Measurements from ENCODE around the gene DCUN1D3.
"Not testable (repeated sequence)": the region's sequence is repeated elsewhere in the genome, so short reads cannot be mapped to it uniquely, and the experiment has no call there.

DCUN1D3 gene, protein sequence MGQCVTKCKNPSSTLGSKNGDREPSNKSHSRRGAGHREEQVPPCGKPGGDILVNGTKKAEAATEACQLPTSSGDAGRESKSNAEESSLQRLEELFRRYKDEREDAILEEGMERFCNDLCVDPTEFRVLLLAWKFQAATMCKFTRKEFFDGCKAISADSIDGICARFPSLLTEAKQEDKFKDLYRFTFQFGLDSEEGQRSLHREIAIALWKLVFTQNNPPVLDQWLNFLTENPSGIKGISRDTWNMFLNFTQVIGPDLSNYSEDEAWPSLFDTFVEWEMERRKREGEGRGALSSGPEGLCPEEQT

DNA sequence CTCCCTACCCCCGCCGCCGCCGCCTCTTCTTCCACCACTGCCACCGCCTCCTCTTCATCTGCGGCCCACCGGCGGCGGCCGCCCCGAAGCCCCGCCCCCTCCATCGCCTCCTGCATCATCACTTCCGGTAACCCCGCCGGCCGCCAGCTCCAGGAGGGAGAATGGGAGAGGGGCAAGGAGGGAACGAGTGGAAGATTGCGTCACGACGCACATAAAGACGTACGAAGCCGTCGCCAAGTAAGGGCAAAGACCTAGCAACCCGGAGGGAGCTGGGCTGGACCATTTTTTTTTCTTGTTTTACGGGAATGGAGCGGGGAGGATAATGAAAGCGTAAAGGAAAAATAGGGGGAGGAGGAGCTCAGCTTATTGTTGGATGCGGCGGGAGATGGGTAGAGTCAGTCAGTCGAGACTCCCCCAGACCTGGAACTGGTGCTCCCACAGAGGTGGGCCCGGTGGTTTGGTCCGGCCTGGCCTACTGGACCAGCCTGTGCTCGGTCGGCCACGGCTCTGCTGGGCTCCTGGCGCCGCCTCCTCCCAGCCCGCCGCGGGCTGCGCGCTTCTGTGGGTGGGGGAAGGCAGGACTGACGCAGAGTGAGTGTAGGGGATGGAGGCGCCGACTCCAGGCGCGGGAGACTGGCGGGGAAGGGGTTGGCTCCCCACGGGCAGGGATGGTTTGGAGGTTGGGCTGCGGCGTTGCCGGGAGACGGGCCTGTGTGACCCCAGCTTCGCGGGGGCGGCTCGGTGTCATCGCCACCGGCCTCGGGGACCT, at the start of gene DCUN1D3, which contains the start of gene LYRM1:
DCUN1D3 (minus strand) TSS at position 60 of the 769 bp plus-strand sequence. CDS start 37,820 bp downstream, outside the sequence.
LYRM1 (plus strand) TSS at position 473 of the 769 bp plus-strand sequence. CDS start 14,785 bp downstream, outside the sequence.
- DNase-seq (ENCODE audit: low spot score), result peak; percentile 98

DNA sequence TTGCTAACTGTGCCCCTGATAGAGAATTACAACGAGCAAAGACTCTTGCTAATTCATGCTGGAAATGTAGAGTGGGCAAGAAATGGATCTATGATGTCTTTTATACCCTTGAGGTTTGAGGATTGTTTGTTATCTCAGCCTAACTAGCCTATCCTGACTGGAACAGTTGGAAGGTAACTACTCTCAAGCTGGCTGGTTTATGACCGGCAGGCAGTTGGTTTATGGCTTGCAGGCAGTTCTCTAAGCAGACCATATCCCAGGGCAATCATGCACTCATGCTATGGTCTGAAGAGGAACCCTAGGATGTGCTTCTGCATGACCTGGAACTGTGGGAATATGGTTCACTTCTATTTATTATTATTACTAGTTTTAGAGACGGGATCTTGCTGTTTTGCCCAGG, 49.5 kb upstream of the DCUN1D3 start:
- no peak for DNase-seq (ENCODE audit: low spot score)

DNA sequence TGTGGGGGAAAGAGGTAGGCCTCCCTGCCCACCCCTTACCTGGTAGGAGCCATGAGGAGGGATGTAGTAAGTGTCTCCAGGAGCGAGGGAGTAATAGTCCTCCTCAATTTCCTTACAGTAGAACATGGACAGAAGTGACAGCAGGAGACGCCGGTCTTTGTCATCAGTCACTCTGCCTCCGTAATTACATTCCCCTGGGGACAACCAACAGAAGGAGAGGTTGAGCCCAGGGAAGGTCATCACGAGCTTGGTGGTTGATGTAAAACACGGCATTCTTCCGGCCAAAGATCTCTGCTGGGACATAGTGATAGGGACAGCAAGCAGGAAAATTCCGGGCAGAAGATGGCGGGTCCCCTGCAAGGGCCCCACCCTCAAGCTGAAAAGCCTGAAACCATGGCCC, 48.3 kb upstream of the DCUN1D3 start:
- DNase-seq (ENCODE audit: low spot score), result no peak

DNA sequence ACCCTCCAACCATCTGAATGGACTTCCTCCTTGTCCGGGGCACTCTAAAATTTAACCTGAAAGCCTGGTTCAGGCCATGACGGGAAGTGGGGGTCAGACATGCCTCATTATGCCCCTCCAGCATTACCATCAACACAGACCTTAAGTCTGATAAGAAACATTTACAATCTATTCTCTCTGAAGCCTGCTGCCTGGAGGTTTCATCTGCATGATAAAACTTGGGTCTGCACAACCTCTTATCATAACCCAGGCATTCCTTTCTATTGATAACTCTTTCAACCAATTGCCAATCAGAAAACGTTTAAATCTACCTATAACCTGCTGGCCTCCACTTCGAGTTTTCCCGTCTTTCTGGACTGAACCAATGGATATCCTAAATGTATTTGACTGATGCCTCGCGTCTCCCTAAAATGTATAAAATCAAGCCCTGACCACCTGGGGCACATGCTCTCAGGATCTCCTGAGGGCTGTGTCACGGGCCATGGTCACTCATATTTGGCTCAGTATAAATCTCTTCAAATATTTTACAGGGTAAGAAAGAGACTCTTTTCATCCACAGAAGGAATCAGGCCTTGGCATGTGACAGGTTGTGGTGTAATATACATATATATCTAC, 46.0 kb upstream of the DCUN1D3 start:
- DNase-seq (ENCODE audit: low spot score), result no peak

DNA sequence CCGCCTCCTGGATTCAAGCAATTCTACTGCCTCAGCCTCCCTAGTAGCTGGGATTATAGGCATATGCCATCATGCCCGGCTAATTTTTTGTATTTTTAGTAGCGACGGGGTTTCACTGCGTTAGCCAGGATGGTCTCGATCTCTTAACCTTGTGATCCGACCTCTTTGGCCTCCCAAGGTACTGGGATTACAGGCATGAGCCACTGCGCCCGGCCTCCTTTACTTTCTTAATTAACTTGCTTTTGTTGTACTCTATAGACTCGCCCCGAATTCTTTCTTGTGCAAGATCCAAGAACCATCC, 45.4 kb upstream of the DCUN1D3 start:
- not testable (repeated sequence) for DNase-seq (ENCODE audit: low spot score)

DNA sequence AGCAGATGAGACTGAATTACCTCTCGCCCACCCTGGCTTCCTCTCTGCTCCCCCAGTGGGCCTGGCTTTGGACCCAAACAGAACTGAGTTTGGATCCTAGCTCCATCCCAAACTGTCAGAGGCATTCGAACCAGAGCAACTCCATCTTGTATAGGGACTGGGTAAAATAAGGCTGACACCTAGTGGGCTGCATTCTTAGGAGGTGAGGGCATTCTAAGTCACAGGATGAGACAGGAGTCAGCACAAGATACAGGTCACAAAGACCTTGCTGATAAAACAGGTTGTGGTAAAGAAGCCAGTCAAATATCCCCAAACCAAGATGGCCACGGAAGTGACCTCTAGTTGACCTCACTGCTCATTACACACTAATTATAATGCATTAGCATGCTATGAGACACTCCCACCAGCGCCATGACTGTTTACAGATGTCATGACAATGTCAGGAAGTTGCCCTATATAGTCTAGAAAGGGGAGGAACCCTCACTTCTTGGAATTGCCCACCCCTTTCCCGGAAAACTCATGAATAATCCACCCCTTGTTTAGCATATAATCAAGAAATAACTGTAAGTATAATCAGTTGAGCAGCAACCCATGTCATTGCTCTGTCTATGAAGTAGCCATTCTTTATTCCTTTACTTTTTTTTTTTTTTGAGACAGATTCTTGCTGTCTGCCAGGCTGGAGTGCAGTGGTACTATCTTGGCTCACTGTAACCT, 44.9 kb upstream of the DCUN1D3 start:
- no peak for DNase-seq (ENCODE audit: low spot score)

DNA sequence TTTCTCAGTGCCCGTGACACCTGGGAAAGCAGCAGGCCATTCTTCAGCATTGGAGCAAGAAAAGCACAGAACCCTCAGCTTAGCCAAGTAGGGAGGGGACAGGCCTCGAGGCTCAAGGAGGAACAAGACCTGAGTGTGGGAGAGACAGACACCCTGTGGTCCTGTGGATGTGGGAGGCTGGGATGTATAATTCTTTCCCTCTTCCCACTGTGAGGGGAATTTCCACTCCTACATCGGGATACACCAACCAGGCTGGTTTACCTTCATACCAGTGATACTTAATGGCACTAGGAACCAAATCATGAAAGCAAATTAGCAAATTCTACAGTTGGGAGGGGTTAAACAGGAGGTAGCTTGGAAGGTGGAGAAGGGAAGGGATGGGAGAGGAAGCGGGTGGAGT, 42.1 kb upstream of the DCUN1D3 start:
- no peak for DNase-seq (ENCODE audit: low spot score)

DNA sequence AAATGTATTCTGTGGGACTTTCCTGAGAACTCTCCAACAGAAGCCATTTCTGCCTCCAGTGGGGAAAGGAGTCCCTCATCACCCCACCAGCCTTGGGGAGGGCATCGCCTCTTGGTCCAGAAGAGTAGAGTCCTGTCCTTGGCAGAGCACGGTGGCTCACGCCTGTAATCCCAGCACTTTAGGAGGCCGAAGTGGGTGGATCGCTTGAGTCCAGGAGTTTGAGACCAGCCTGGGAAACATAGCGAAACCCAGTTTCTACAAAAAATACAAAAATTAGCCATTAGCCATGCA, 41.4 kb upstream of the DCUN1D3 start:
- DNase-seq (ENCODE audit: low spot score), result no peak

DNA sequence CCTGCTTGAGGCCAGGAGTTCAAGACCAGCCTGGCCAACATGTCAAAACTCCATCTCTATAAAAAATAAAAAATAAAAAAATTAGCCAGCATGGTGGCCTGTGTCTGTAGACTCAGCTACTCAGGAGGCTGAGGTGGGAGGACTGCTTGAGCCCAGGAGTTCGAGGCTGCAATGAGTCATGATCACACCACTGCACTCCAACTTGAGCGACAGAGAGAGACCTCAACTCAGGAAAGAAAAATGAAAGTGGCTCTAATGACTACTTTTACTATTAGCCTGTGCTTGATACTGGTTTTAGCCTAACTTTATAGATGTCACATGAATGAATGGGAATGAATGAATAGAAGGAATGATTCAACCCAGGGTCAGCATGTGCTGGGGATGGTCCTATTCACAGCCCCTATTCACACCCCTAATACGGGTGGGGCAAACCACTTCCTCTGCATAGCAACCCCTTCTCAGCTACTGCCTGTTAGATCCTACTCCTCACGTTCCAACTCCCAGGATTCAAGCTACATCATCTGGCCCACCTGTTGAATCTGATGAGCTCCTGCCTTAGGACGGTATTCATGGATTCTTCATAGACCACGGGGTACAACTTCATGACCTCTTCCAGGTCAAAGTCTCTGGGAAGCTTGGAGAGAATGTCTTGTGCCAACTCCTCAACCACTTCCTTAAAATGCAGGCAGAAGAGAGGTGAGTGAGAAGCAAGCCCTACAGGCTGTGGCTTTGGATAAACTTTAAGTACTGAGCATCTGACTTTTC, 40.9 kb upstream of the DCUN1D3 start:
- DNase-seq (ENCODE audit: low spot score), result no peak

DNA sequence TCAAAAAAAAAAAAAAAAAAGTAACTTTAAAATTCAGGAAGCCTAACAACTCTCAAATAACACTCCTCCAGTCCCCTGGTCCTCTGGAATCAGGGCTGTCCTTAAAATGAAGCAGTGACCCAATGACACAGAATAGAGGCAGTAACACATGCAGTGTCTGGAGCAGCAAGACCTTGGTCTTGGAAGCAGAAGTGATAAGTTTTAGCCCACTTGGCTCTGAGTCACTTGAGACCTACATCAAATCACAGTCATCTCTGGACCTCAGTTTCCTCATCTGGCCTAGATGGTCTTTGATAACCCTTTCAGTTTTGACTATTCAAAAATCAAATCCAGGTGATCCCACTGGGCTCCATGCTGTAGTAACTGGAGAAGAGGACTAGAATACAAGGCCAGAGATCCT, 39.5 kb upstream of the DCUN1D3 start:
- no peak for DNase-seq (ENCODE audit: low spot score)

DNA sequence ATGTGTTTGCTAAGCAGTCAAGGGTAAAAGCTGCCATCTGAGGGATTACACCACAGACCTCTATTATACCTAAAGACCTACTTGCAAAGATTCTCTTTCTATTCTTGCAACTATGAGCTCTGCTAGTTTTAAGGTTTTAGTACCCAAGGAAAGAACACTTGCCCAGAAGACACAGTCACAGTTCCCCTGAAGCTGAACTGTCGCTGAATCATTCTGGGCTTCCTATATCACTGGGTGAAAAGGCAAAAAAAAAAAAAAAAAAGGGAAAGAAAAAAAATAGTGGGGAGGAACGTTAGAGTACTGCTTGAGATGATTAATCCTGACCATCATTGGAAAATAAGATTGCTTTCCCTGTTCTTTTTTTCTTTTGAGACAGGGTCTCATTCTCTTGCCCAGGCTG, 38.3 kb upstream of the DCUN1D3 start:
- no peak for DNase-seq (ENCODE audit: low spot score)

DNA sequence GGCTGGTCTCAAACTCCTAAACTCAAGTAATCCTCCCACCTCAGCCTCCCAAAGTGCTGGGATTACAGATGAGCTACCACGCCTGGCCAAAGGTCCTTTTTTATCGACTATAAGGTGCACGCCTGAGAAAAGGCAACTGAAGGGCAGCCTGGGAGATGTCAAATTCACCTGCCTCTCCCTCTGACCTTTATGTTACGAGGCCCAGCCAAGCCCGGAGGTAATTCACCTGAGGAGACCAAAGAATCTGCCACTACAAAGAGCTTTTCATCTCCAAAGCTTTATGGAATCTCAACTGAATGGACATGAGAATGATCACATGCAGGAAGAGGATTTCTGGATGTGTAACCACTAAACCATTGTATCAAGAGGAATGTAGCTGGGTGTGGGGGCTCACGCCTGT, 37.6 kb upstream of the DCUN1D3 start:
- no peak for DNase-seq (ENCODE audit: low spot score)

DNA sequence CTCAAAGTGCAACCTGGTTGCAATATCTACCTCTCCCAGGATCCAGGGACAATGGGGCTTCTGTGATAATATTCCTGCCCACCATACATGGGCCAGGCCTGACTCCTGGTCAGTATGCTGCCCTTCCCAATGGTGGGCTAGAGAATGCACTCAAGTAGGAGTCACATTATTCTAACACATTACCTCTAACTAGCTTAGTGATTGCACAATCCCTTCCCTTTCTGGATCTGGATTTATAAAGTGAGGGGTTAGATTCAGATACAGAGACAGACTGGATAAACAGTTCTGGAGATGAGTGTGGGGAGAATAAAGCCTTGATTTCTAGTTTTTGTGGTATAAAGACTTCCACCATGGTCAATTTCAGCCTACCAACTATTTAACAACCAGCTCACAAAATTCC, 33.4 kb upstream of the DCUN1D3 start:
- no peak for DNase-seq (ENCODE audit: low spot score)

DNA sequence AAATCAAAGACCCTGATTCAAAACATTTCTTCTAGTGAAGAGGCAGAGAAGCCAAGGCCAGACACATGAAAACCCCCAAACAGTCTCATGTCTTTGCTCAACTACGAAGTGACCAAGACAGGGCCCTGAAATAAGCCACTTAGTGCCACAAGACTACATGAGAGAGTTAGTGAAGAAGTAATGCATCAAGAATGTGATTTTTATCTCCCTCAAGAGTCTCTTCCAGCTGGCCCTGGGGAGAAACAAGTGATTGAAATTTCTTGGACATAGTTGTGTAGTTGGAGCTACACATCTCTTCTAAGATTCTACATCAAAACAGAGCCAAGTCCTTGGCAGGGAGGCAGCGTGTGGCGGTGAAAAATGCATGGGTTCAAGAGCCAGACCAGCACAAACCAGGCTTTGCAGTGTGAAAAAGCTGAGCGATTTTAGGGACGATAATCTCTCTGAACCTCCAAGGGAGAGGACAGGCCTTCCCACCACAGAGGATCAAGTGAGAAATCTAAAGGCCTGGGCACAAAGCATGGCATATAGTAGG, 31.0 kb upstream of the DCUN1D3 start:
- no peak for DNase-seq (ENCODE audit: low spot score)

DNA sequence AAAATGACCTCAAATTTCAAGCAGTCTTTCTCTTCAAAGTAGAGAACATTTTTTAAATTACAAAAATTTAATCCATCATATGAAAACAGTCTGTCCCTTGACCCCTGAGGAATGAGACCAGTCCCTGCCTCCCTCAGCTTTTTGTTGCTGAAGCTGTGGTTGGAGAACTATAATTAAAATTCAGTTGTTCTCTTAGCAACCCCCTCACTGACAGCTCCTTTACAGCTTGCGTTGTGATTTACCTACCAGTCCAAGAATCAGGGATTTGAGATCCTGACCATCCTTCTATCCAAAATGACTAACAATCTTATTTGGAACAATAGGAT, 30.2 kb upstream of the DCUN1D3 start:
- no peak for DNase-seq (ENCODE audit: low spot score)

DNA sequence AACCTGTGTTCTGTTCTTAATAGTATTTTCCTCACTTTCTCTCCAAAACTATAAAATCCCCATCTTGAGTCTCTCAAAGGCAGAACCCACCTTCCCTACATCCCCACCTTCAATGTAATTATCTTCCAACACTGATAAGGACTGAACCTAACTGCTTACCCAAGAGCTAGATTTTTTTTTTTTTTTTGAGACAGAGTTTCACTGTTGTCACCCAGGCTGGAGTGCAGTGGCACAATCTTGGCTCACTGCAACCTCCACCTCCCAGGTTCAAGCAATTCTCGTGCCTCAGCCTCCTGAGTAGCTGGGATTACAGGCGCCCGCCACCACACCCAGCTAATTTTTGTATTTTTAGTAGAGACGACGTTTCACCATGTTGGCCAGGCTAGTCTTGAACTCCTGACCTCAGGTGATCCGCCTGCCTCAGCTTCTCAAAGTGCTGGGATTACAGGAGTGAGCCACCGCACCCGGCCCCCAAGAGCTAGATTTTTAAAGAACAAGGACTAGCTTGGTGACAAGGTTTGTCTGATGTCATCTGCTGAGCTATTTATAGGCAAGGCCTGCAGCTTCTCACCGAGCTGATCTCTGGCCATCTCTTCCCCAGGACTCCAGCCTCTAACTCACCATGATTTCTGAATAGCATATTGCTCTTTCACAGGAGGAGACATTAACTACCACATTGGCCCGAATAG, 29.7 kb upstream of the DCUN1D3 start:
- not testable (repeated sequence) for DNase-seq (ENCODE audit: low spot score)

DNA sequence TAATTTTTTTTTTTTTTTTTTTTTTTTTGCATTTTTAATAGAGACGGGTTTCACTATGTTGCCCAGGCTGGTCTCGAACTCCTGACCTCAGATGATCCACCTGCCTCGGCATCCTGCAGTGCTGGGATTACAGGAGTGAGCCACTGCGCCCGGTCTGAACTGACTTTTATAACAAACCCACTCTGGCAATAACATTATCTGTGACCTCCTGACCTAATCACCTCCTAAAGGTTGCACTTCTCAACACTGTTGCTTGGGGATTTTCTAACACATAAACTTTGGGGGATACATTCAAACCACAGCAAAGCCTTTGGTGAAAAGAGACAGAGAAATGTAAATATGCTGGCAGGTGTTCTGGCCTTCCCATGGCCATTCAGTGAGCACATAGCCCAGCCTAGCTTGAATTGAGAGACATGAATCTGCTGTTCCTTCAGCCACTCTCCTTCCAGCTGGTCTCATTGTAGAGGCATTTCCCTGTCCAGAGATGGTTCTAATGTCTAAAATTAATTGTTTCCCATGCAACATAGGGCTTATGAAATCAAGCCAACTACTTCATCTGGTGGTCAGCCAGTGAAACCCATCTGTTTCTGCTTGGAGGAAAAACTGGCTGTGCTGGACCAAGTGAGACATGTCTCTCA, 28.7 kb upstream of the DCUN1D3 start:
- DNase-seq (ENCODE audit: low spot score), result no peak

DNA sequence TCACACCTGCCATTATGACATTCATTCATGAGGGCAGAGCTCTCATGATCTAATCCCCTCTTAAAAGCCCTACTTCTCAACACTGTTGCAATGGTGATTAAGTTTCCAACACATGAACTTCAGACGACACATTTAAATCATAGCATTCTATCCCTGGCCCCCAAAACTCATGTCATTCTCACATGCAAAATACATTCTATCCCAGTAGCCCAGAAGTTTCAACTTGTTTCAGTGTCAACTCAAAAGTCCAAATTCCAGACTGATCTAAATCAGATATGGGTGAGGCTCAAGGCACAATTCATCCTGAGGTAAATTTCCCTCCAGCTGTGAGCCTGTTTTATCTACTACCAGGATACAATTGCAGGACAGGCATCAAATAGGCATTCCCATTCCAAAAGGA, 25.6 kb upstream of the DCUN1D3 start:
- DNase-seq (ENCODE audit: low spot score), result no peak

DNA sequence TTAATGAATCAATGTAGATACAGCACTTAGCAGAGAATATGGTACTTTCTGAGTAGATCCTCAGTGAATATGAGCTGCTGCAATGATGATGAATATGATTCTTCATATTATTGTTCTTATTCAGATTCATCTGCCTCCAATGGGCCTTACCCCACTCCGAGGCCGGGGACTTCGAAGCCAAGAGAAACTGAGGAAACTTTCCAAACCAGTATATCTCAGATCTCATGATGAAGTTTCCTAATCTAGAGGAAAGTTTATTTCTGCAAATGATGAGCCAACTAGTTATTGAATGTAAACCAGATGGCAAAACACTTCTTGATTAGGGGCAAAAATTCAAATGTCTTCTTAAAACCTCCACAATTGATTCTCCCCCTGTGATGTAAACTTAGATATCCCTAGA, 23.7 kb upstream of the DCUN1D3 start:
- no peak for DNase-seq (ENCODE audit: low spot score)

DNA sequence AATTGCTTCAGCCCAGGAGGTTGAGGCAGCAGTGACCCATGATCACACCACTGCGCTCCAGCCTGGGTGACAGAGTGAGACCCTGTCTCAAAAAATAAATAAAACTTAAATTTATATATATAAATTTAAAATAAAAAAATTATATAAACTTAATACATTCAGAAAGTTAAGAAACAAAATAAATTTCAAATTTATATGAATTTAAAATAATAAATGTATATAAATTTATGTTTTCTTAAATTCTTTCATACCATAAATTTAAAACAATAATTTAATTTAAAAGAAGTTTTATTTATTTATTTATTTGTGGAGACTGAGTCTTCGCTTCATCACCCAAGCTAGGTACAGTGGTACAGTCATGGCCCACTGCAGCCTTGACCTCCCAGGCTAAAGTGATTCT, 20.6 kb upstream of the DCUN1D3 start:
- DNase-seq (ENCODE audit: low spot score), result no peak

DNA sequence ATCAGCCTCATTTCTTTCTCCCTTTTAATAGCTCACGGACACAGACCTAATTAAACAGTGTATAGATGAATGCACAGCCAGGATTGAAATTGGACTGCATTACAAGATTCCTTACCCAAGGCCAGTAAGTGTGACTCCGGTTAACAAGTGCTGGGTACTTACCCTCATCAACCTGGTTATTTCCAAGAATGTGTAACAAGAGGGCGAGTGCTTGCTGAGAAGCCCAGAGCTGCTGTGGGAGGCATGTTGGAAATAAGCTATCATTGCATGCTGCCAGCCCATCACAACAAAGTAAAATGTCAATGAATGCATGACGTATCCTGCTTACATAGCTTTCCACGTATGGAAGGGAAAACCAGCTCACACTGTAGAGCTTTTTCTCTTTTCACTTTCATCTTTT, 19.9 kb upstream of the DCUN1D3 start:
- no peak for DNase-seq (ENCODE audit: low spot score)

All from putamen (tissue), 1 donor.